WTC11 (cell line): ENCODE measurements around the gene SCAF8. TPM values are rescaled to one million over a fixed set of nuclear protein-coding genes. Genes with fewer than 3 reads are reported as not detected.

Experiments used
- CREB1 ChIP-seq: sonication (generic); formaldehyde crosslinking; IDR thresholded peaks from 2 replicates; pipeline ENCODE4 v1.8.0; 2023; ENCODE audit warnings: mild to moderate bottlenecking, missing genetic modification reagents
- SP1 ChIP-seq: sonication (generic); formaldehyde crosslinking; conservative IDR thresholded peaks from 2 replicates; pipeline ENCODE4 v1.8.1; 2022; ENCODE audit warnings: missing genetic modification reagents
- ZNF396 ChIP-seq: fragments of 250-450 bp; sonication (Bioruptor Pico); IDR thresholded peaks from 2 replicates; pipeline ENCODE4 v1.8.0; 2021; ENCODE audit warnings: mild to moderate bottlenecking, moderate library complexity, borderline replicate concordance
- ZNF416 ChIP-seq: fragments of 250-450 bp; sonication (Bioruptor Pico); IDR thresholded peaks from 2 replicates; pipeline ENCODE4 v1.9.0; 2021; ENCODE audit warnings: mild to moderate bottlenecking, inconsistent platforms
- microRNA-seq: library from miRNA; unstranded; fragments of <30 nt; microRNA quantifications from one replicate; pipeline ENCODE4 v1.2.0, GENCODE V29; 2022; ENCODE audit warnings: borderline number of aligned reads
- total RNA-seq: library from RNA; stranded (reverse); gene quantifications from 3 replicates; pipeline ENCODE4 v1.2.3, GENCODE V29; 2021
- TF ChIP-seq, protein P1 (sequence below): fragments of 250-450 bp; sonication (Bioruptor Pico); IDR thresholded peaks from 2 replicates; pipeline ENCODE4 v1.9.0; 2021; ENCODE audit warnings: mild to moderate bottlenecking

SCAF8 gene
- total RNA-seq, 1 experiment from 2014 or later = 40.7 TPM

DNA sequence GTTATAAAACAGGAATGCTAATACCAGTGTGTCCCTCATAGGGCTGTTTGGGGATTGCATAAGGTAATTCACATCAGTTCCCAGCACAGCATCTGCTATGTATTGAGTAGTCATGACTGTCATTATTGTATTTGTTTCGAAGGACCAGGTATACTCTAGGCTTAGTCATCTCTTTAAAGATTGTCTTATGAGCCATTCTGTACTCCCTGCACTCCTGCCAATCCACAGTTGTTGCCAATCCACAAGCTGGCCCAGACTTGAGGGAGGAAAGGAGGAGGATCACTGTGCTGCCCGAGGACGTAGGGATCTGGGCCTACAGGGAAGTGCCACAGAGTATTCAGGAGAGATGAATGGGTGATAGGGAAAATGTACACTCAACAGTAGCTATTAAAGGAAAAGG, 148.9 kb downstream of the SCAF8 start (continued):
- TF ChIP-seq, protein P1, sequence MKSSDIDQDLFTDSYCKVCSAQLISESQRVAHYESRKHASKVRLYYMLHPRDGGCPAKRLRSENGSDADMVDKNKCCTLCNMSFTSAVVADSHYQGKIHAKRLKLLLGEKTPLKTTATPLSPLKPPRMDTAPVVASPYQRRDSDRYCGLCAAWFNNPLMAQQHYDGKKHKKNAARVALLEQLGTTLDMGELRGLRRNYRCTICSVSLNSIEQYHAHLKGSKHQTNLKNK (CRISPR knock-in tag) = no peak
- TF ChIP-seq ZNF396 (CRISPR knock-in tag) (no peak), ZNF416 (no peak), SP1 (CRISPR knock-in tag) (no peak), CREB1 (CRISPR knock-in tag) (no peak)

Small RNA genes within 50 kb of the gene (microRNA-seq; reads per million reads assigned to microRNA genes)
- not detected for gene MIR1273C

Other genes starting within 250 kb of the SCAF8 start
- 3.9 to 5.7 TPM (median 4.0 TPM) in 3 replicates for gene CNKSR3, start 222.7 kb upstream of the SCAF8 start, total RNA-seq